Measurements from ENCODE around the gene TAC4. TPM values are rescaled to one million over a fixed set of nuclear protein-coding genes. Genes with fewer than 3 reads are reported as not detected.

The TAC4 gene
- total and polyA plus RNA-seq, 2 of the 13 experiments (the other 11 are each of a cell fraction or from before 2014, with no cell fraction given) = not detected

- TF ChIP-seq ZNF547 (CRISPR knock-in tag; IDR thresholded peaks at IDR 0.05) = peak; percentile 90
- no peak; the same call in 1 of the 2 replicates for TF ChIP-seq AFF4 (CRISPR knock-in tag; IDR thresholded peaks at IDR 0.05)
- TF ChIP-seq RFXANK (CRISPR knock-in tag; IDR thresholded peaks at IDR 0.05) = no peak; the same call in 1 of the 2 replicates
- TF ChIP-seq SMC3 (IDR thresholded peaks at IDR 0.05; ENCODE audit: low read length) = no peak
- TF ChIP-seq SETDB1 (CRISPR knock-in tag; IDR thresholded peaks at IDR 0.05; ENCODE audit: borderline replicate concordance) = no peak
- TF ChIP-seq THAP11 (CRISPR knock-in tag; IDR thresholded peaks at IDR 0.05) = peak; percentile 97
- TF ChIP-seq HDAC1 (CRISPR knock-in tag; IDR thresholded peaks at IDR 0.05) = peak; percentile 66; the same call in 1 of the 2 replicates
- TF ChIP-seq RNF2 (conservative IDR thresholded peaks at IDR 0.05; ENCODE audit: low read depth) = peak; percentile 54; the same call in 1 of the 2 replicates
- TF ChIP-seq FOXO4 (CRISPR knock-in tag; conservative IDR thresholded peaks at IDR 0.05) = no peak
- TF ChIP-seq ZNF839 (CRISPR knock-in tag; IDR thresholded peaks at IDR 0.05; ENCODE audit: borderline replicate concordance) = peak; percentile 98; the same call in 1 of the 2 replicates
- TF ChIP-seq MZF1 (CRISPR knock-in tag; IDR thresholded peaks at IDR 0.05; ENCODE audit: borderline replicate concordance) = 0 out of 2 replicates have a peak, but pooled peaks have one; percentile 83
- no peak for TF ChIP-seq MTF2 (CRISPR knock-in tag; IDR thresholded peaks at IDR 0.05; ENCODE audit: borderline replicate concordance)
- TF ChIP-seq RAD51 (IDR thresholded peaks at IDR 0.05; ENCODE audit: borderline replicate concordance) = peak; percentile 61; the same call in 1 of the 2 replicates
- peak; percentile 62; the same call in 1 of the 2 replicates for TF ChIP-seq ZNF263 (CRISPR knock-in tag; IDR thresholded peaks at IDR 0.05)
- TF ChIP-seq POLR2AphosphoS2 (IDR thresholded peaks at IDR 0.05; ENCODE audit: low read depth, low read length) = no peak
- no peak for TF ChIP-seq NPAS2 (CRISPR knock-in tag; IDR thresholded peaks at IDR 0.05; ENCODE audit: borderline replicate concordance)
- no peak for TF ChIP-seq THRA (CRISPR knock-in tag; IDR thresholded peaks at IDR 0.05; ENCODE audit: borderline replicate concordance)
- peak; percentile 76 for TF ChIP-seq ARID5B (CRISPR knock-in tag; IDR thresholded peaks at IDR 0.05)
Measured at GRCh38 chr17:49788478-49789242, 59.2 kb downstream of the TAC4 start, which contains the start of gene KAT7 (continued).

All from HepG2 (cell line).